HEK293 (cell line): ENCODE data around the gene DCHS1.

Source experiments
- CTCF ChIA-PET: fragments of 350-600 bp; formaldehyde crosslinking; extraction: SDS; loops from one replicate; lab custom pipeline; 2021; ENCODE audit warnings: antibody characterized with exemption; lab: Yijun Ruan, JAX
- POLR2A ChIA-PET: fragments of 300-600 bp; formaldehyde crosslinking; extraction: SDS; loops from one replicate; lab custom pipeline; 2020; ENCODE audit warnings: antibody characterized with exemption, inconsistent platforms; lab: Yijun Ruan, JAX
- H3K27ac ChIP-seq: fragments of 200-500 bp; sonication (Bioruptor generic); 2 replicates; pipeline ENCODE4 v1.5.1; 2014; ENCODE audit warnings: low read depth, low read length, control low read depth, inconsistent platforms; ENCODE audit errors: extremely low read depth
- H3K36me3 ChIP-seq, 2 experiments: fragments of 200-500 bp in 1 of 2; sonication (Bioruptor generic) in 1 of 2; 1 replicate in 1 of 2; 2 replicates in 1 of 2; pipeline ENCODE4 v1.5.1; 2014 to 2017; ENCODE audit warnings: inconsistent platforms in 2 of 2, low read length in 2 of 2; ENCODE audit not compliant: control insufficient read depth in 2 of 2, insufficient read depth in 1 of 2
- H3K4me1 ChIP-seq: fragments of 200-500 bp; sonication (Bioruptor generic); 2 replicates; pipeline ENCODE4 v1.5.1; 2014; ENCODE audit warnings: mild to moderate bottlenecking, low read length, inconsistent platforms; ENCODE audit not compliant: control insufficient read depth, insufficient read depth
- H3K4me3 ChIP-seq: 2 replicates; pipeline ENCODE4 v1.5.1; 2011; ENCODE audit warnings: low read depth, mild to moderate bottlenecking, control low read depth, low read length, moderate library complexity
- H3K9me3 ChIP-seq: fragments of 200-500 bp; sonication (Bioruptor generic); 2 replicates; pipeline ENCODE4 v1.5.1; 2014; ENCODE audit warnings: low read depth, low read length, inconsistent platforms; ENCODE audit not compliant: control insufficient read depth, insufficient read depth
- GFI1B ChIP-seq: fragments of 450-650 bp; formaldehyde crosslinking; IDR thresholded peaks from 2 replicates; pipeline ENCODE4 v1.5.1; 2016; ENCODE audit warnings: missing biosample characterization, missing genetic modification characterization
- GLI4 ChIP-seq: fragments of 450-650 bp; formaldehyde crosslinking; IDR thresholded peaks from 2 replicates; pipeline ENCODE4 v1.5.1; 2016; ENCODE audit warnings: missing biosample characterization, missing genetic modification characterization
- SCRT2 ChIP-seq: fragments of 450-650 bp; formaldehyde crosslinking; IDR thresholded peaks from 2 replicates; pipeline ENCODE4 v1.5.1; 2016; ENCODE audit warnings: missing biosample characterization, missing genetic modification characterization
- TCF7L2 ChIP-seq: IDR thresholded peaks from 2 replicates; pipeline ENCODE4 v1.6.1; 2011; ENCODE audit warnings: low read depth, mild to moderate bottlenecking, inconsistent platforms, low read length, moderate library complexity, borderline replicate concordance
- ZNF146 ChIP-seq: fragments of 450-650 bp; formaldehyde crosslinking; IDR thresholded peaks from 2 replicates; pipeline ENCODE4 v1.5.1; 2016; ENCODE audit warnings: missing biosample characterization, missing genetic modification characterization
- ZNF18 ChIP-seq: fragments of 450-650 bp; formaldehyde crosslinking; IDR thresholded peaks from 2 replicates; pipeline ENCODE4 v1.5.1; 2016; ENCODE audit warnings: missing biosample characterization, missing genetic modification characterization
- ZNF221 ChIP-seq: fragments of 450-650 bp; formaldehyde crosslinking; IDR thresholded peaks from 2 replicates; pipeline ENCODE4 v1.5.1; 2017; ENCODE audit warnings: missing biosample characterization, missing genetic modification characterization, borderline replicate concordance
- ZNF24 ChIP-seq: fragments of 450-650 bp; formaldehyde crosslinking; IDR thresholded peaks from 2 replicates; pipeline ENCODE4 v1.5.1; 2016; ENCODE audit warnings: missing biosample characterization, missing genetic modification characterization
- ZNF26 ChIP-seq: fragments of 450-650 bp; formaldehyde crosslinking; IDR thresholded peaks from 2 replicates; pipeline ENCODE4 v1.5.1; 2016; ENCODE audit warnings: missing biosample characterization, missing genetic modification characterization
- ZNF280D ChIP-seq: fragments of 450-650 bp; formaldehyde crosslinking; IDR thresholded peaks from 2 replicates; pipeline ENCODE4 v1.5.1; 2016; ENCODE audit warnings: missing biosample characterization, missing genetic modification characterization
- ZNF341 ChIP-seq: fragments of 450-650 bp; formaldehyde crosslinking; IDR thresholded peaks from 2 replicates; pipeline ENCODE4; 2016; ENCODE audit warnings: low read depth, missing biosample characterization, missing genetic modification characterization
- ZNF350 ChIP-seq: fragments of 450-650 bp; formaldehyde crosslinking; IDR thresholded peaks from 2 replicates; pipeline ENCODE4 v1.5.0; 2017; ENCODE audit warnings: missing biosample characterization, mild to moderate bottlenecking, missing genetic modification characterization
- ZNF48 ChIP-seq: fragments of 450-650 bp; formaldehyde crosslinking; IDR thresholded peaks from 2 replicates; pipeline ENCODE4 v1.5.1; 2016; ENCODE audit warnings: missing biosample characterization, missing genetic modification characterization
- ZNF530 ChIP-seq: fragments of 450-650 bp; formaldehyde crosslinking; IDR thresholded peaks from 2 replicates; pipeline ENCODE4 v1.5.1; 2016; ENCODE audit warnings: low read depth, missing biosample characterization, missing genetic modification characterization
- ZNF571 ChIP-seq: fragments of 450-650 bp; formaldehyde crosslinking; IDR thresholded peaks from 2 replicates; pipeline ENCODE4 v1.5.0; 2017; ENCODE audit warnings: missing biosample characterization, missing genetic modification characterization
- ZNF639 ChIP-seq: fragments of 450-650 bp; formaldehyde crosslinking; IDR thresholded peaks from 2 replicates; pipeline ENCODE4 v1.5.1; 2016; ENCODE audit warnings: missing biosample characterization, missing genetic modification characterization
- ZNF654 ChIP-seq: fragments of 450-650 bp; formaldehyde crosslinking; IDR thresholded peaks from 2 replicates; pipeline ENCODE4 v1.5.1; 2016; ENCODE audit warnings: low read depth, missing biosample characterization, missing genetic modification characterization
- ZNF664 ChIP-seq: fragments of 450-650 bp; formaldehyde crosslinking; IDR thresholded peaks from 2 replicates; pipeline ENCODE4 v1.5.1; 2016; ENCODE audit warnings: missing biosample characterization, missing genetic modification characterization
- ZNF692 ChIP-seq: fragments of 450-650 bp; formaldehyde crosslinking; IDR thresholded peaks from 2 replicates; pipeline ENCODE4 v1.5.1; 2016; ENCODE audit warnings: missing biosample characterization, missing genetic modification characterization
- ZNF701 ChIP-seq: fragments of 450-650 bp; formaldehyde crosslinking; IDR thresholded peaks from 2 replicates; pipeline ENCODE4 v1.5.1; 2016; ENCODE audit warnings: missing biosample characterization, missing genetic modification characterization
- ZNF747 ChIP-seq: fragments of 450-650 bp; formaldehyde crosslinking; IDR thresholded peaks from 2 replicates; pipeline ENCODE4 v1.5.1; 2016; ENCODE audit warnings: missing biosample characterization, missing genetic modification characterization
- ZNF76 ChIP-seq: fragments of 450-650 bp; formaldehyde crosslinking; IDR thresholded peaks from 2 replicates; pipeline ENCODE4; 2016; ENCODE audit warnings: low read depth, missing biosample characterization, missing genetic modification characterization, borderline replicate concordance
- ZSCAN23 ChIP-seq: fragments of 450-650 bp; formaldehyde crosslinking; IDR thresholded peaks from 2 replicates; pipeline ENCODE4 v1.5.1; 2016; ENCODE audit warnings: missing biosample characterization, missing genetic modification characterization

The DCHS1 gene

GRCh38 chr11:6586434-6587359 lies 68.9 kb downstream of the DCHS1 start:
- Histone ChIP-seq H3K4me1 (no peaks in the 10 kb centered on the region), H3K9me3 (no peaks in the 10 kb centered on the region), H3K36me3 (peaks cover 0 to 10% of the 10 kb centered on the region in 2 experiments; a peak in 2 of 3 replicates), H3K27ac (no peak overlapping the region), H3K4me3 (no peak overlapping the region)
- CTCF ChIA-PET: interaction anchor here (0.8 kb wide), 1 partner anchor 208 kb away, joined by 3 read pairs; no protein-coding TSS in a partner anchor
- TF ChIP-seq SCRT2 (no peak), ZNF48 (tag by site-specific recombination) (no peak), ZNF146 (tag by site-specific recombination) (no peak), ZNF350 (no peak), ZNF654 (no peak), ZNF701 (tag by site-specific recombination) (no peak), ZNF24 (tag by site-specific recombination) (no peak), ZNF571 (no peak), ZNF530 (no peak), ZNF639 (no peak), ZSCAN23 (tag by site-specific recombination) (no peak), ZNF692 (tag by site-specific recombination) (no peak), ZNF221 (tag by site-specific recombination) (no peak), ZNF76 (no peak), ZNF747 (tag by site-specific recombination) (no peak), GLI4 (tag by site-specific recombination) (no peak)
- POLR2A ChIA-PET: no interaction called here

- Histone ChIP-seq H3K36me3 (peaks cover 0 to 10% of the 10 kb centered on the region in 2 experiments; a peak in 1 of 3 replicates), H3K27ac (no peak overlapping the region), H3K9me3 (no peaks in the 10 kb centered on the region), H3K4me1 (no peaks in the 10 kb centered on the region), H3K4me3 (no peak overlapping the region)
- POLR2A ChIA-PET: no interaction called here
- CTCF ChIA-PET: interaction anchor here (1.1 kb wide), 1 partner anchor 11 kb away, joined by 3 read pairs; no protein-coding TSS in a partner anchor
- TF ChIP-seq ZNF341 (tag by site-specific recombination): no peak
- TF ChIP-seq GFI1B (tag by site-specific recombination): no peak
- no peak for TF ChIP-seq TCF7L2
- TF ChIP-seq ZNF18 (tag by site-specific recombination): no peak
- TF ChIP-seq ZNF26 (tag by site-specific recombination): no peak
- TF ChIP-seq ZNF664: no peak
- peak; percentile 85 for TF ChIP-seq ZNF280D (tag by site-specific recombination)
Observed at GRCh38 chr11:6584528-6584927, 71.1 kb downstream of the DCHS1 start.
